Measurements from ENCODE around the gene JUN. TPM values are rescaled to one million over a fixed set of nuclear protein-coding genes. Genes with fewer than 3 reads are reported as not detected.

The JUN gene
- total and polyA plus RNA-seq, 3 donors from 2014 or later = 40.9 to 67.8 (median 60.6) TPM

- no peak overlapping the region for H3K27ac ChIP-seq
- TF ChIP-seq POLR2A (IDR thresholded peaks at IDR 0.05) = no peak
- no peak for TF ChIP-seq CTCF (IDR thresholded peaks at IDR 0.05)
- no peaks in the 10 kb centered on the region for H3K36me3 ChIP-seq (ENCODE audit: low read depth, missing control alignments)
- no peak for DNase-seq
- no peaks in the 10 kb centered on the region for H3K4me1 ChIP-seq
- intact Hi-C loops (cut with DNase I; ENCODE audit: low total_unique reads) = no loop called here
- H3K9me3 ChIP-seq = no peaks in the 10 kb centered on the region
- no peaks in the 10 kb centered on the region for H3K27me3 ChIP-seq
- 85 to 88% methylated on average over 1 of the region's 1 CpG for WGBS, 2 donors
- no peak overlapping the region for H3K4me3 ChIP-seq
Measured at GRCh38 chr1:58798910-58799442, 15.1 kb upstream of the JUN start.

GRCh38 chr1:58796416-58796815, 12.6 kb upstream of the JUN start:
- TF ChIP-seq POLR2A (IDR thresholded peaks at IDR 0.05) (no peak), CTCF (IDR thresholded peaks at IDR 0.05) (no peak)
- Histone ChIP-seq H3K27ac (no peak overlapping the region), H3K4me3 (no peak overlapping the region), H3K4me1 (no peaks in the 10 kb centered on the region), H3K36me3 (ENCODE audit: low read depth, missing control alignments) (no peaks in the 10 kb centered on the region), H3K27me3 (no peaks in the 10 kb centered on the region), H3K9me3 (no peaks in the 10 kb centered on the region)
- intact Hi-C loops (cut with DNase I; ENCODE audit: low total_unique reads) = no loop called here
- no peak for DNase-seq

GRCh38 chr1:58794585-58794984, 10.7 kb upstream of the JUN start:
- intact Hi-C loops (cut with DNase I; ENCODE audit: low total_unique reads) = no loop called here
- Histone ChIP-seq H3K36me3 (ENCODE audit: low read depth, missing control alignments) (no peaks in the 10 kb centered on the region), H3K4me1 (no peaks in the 10 kb centered on the region), H3K27ac (no peak overlapping the region), H3K27me3 (no peaks in the 10 kb centered on the region), H3K9me3 (no peaks in the 10 kb centered on the region), H3K4me3 (no peak overlapping the region)
- no peak for TF ChIP-seq CTCF (IDR thresholded peaks at IDR 0.05)
- TF ChIP-seq POLR2A (IDR thresholded peaks at IDR 0.05) = no peak
- WGBS, 2 donors = 82 to 88% methylated on average over 3 of the region's 3 CpGs
- no peak for DNase-seq

- H3K27ac ChIP-seq = no peak overlapping the region
- no peaks in the 10 kb centered on the region for H3K27me3 ChIP-seq
- H3K4me3 ChIP-seq = no peak overlapping the region
- WGBS, 2 donors = 74 to 75% methylated on average over 6 of the region's 6 CpGs
- no peaks in the 10 kb centered on the region for H3K36me3 ChIP-seq (ENCODE audit: low read depth, missing control alignments)
- DNase-seq = no peak
- H3K9me3 ChIP-seq = no peaks in the 10 kb centered on the region
- TF ChIP-seq POLR2A (IDR thresholded peaks at IDR 0.05) (no peak), CTCF (IDR thresholded peaks at IDR 0.05) (no peak)
- intact Hi-C loops (cut with DNase I; ENCODE audit: low total_unique reads) = no loop called here
- H3K4me1 ChIP-seq = no peaks in the 10 kb centered on the region
Measured at GRCh38 chr1:58792846-58793245, 9.0 kb upstream of the JUN start.

GRCh38 chr1:58791106-58791505, 7.3 kb upstream of the JUN start:
- Histone ChIP-seq H3K4me3 (no peak overlapping the region), H3K36me3 (ENCODE audit: low read depth, missing control alignments) (no peaks in the 10 kb centered on the region), H3K27ac (no peak overlapping the region), H3K27me3 (no peaks in the 10 kb centered on the region), H3K4me1 (no peaks in the 10 kb centered on the region), H3K9me3 (no peaks in the 10 kb centered on the region)
- intact Hi-C loops (cut with DNase I; ENCODE audit: low total_unique reads) = no loop called here
- WGBS, 2 donors = 89 to 97% methylated on average over 1 of the region's 1 CpG
- DNase-seq = no peak
- TF ChIP-seq CTCF (IDR thresholded peaks at IDR 0.05) (no peak), POLR2A (IDR thresholded peaks at IDR 0.05) (no peak)
